Measurements from ENCODE around the gene HPS3.

HPS3 gene

GRCh38 chr3:149152420-149152819 is 23.0 kb downstream of the HPS3 start:
- H3K4me1 Mint-ChIP-seq (ENCODE audit: low read depth): peaks cover 18% of the 10 kb centered on the region
- no peak overlapping the region for H3K4me3 Mint-ChIP-seq
- H3K9me3 Mint-ChIP-seq: no peaks in the 10 kb centered on the region
- H3K36me3 Mint-ChIP-seq (ENCODE audit: low read depth): peaks cover 41% of the 10 kb centered on the region
- H3K27me3 Mint-ChIP-seq: no peaks in the 10 kb centered on the region
- H3K27ac Mint-ChIP-seq: no peak overlapping the region

- Mint-ChIP-seq H3K27me3 (no peaks in the 10 kb centered on the region), H3K36me3 (ENCODE audit: low read depth) (peaks cover 41% of the 10 kb centered on the region), H3K4me3 (no peak overlapping the region), H3K27ac (no peak overlapping the region), H3K9me3 (no peaks in the 10 kb centered on the region), H3K4me1 (ENCODE audit: low read depth) (peaks cover 18% of the 10 kb centered on the region)
Measured at GRCh38 chr3:149153402-149153801, 24.0 kb downstream of the HPS3 start.

- H3K27ac Mint-ChIP-seq: no peak overlapping the region
- no peaks in the 10 kb centered on the region for H3K9me3 Mint-ChIP-seq
- peaks cover 45% of the 10 kb centered on the region for H3K36me3 Mint-ChIP-seq (ENCODE audit: low read depth)
- H3K4me3 Mint-ChIP-seq: no peak overlapping the region
- no peaks in the 10 kb centered on the region for H3K27me3 Mint-ChIP-seq
- H3K4me1 Mint-ChIP-seq (ENCODE audit: low read depth): peaks cover 6% of the 10 kb centered on the region
Measured at GRCh38 chr3:149160754-149161300, 31.4 kb downstream of the HPS3 start.

- Mint-ChIP-seq H3K36me3 (ENCODE audit: low read depth) (peaks cover 52% of the 10 kb centered on the region), H3K27me3 (no peaks in the 10 kb centered on the region), H3K9me3 (no peaks in the 10 kb centered on the region)
Measured at GRCh38 chr3:149162007-149162406, 32.6 kb downstream of the HPS3 start.

GRCh38 chr3:149163066-149163465 is 33.6 kb downstream of the HPS3 start:
- H3K36me3 Mint-ChIP-seq (ENCODE audit: low read depth): peaks cover 62% of the 10 kb centered on the region
- peaks cover 11% of the 10 kb centered on the region for H3K4me1 Mint-ChIP-seq (ENCODE audit: low read depth)
- no peaks in the 10 kb centered on the region for H3K27me3 Mint-ChIP-seq
- no peak overlapping the region for H3K27ac Mint-ChIP-seq
- H3K9me3 Mint-ChIP-seq: no peaks in the 10 kb centered on the region
- H3K4me3 Mint-ChIP-seq: no peak overlapping the region

More at GRCh38 chr3:149162007-149162406, 32.6 kb downstream of the HPS3 start:
- Mint-ChIP-seq H3K27ac (no peak overlapping the region), H3K4me3 (no peak overlapping the region), H3K4me1 (ENCODE audit: low read depth) (peaks cover 6% of the 10 kb centered on the region)

GRCh38 chr3:149167898-149168297 is 38.5 kb downstream of the HPS3 start:
- Mint-ChIP-seq H3K4me1 (ENCODE audit: low read depth) (peaks cover 11% of the 10 kb centered on the region), H3K36me3 (ENCODE audit: low read depth) (peaks cover 78% of the 10 kb centered on the region), H3K27ac (no peak overlapping the region), H3K27me3 (no peaks in the 10 kb centered on the region), H3K4me3 (no peak overlapping the region), H3K9me3 (no peaks in the 10 kb centered on the region)

GRCh38 chr3:149170672-149171071 is 41.2 kb downstream of the HPS3 start:
- no peaks in the 10 kb centered on the region for H3K9me3 Mint-ChIP-seq
- no peaks in the 10 kb centered on the region for H3K27me3 Mint-ChIP-seq
- peaks cover 23% of the 10 kb centered on the region for H3K4me1 Mint-ChIP-seq (ENCODE audit: low read depth)
- H3K27ac Mint-ChIP-seq: no peak overlapping the region
- H3K36me3 Mint-ChIP-seq (ENCODE audit: low read depth): peaks cover 78% of the 10 kb centered on the region
- H3K4me3 Mint-ChIP-seq: no peak overlapping the region

- H3K27me3 Mint-ChIP-seq: no peaks in the 10 kb centered on the region
- H3K4me1 Mint-ChIP-seq (ENCODE audit: low read depth): peaks cover 15% of the 10 kb centered on the region
- H3K36me3 Mint-ChIP-seq (ENCODE audit: low read depth): peaks cover 46% of the 10 kb centered on the region
- H3K27ac Mint-ChIP-seq: peak overlapping the region; percentile 16
- no peak overlapping the region for H3K4me3 Mint-ChIP-seq
- no peaks in the 10 kb centered on the region for H3K9me3 Mint-ChIP-seq
Measured at GRCh38 chr3:149174901-149175300, 45.5 kb downstream of the HPS3 start.

GRCh38 chr3:149177122-149177521 is 47.7 kb downstream of the HPS3 start:
- Mint-ChIP-seq H3K9me3 (no peaks in the 10 kb centered on the region), H3K4me3 (no peak overlapping the region), H3K27ac (no peak overlapping the region), H3K27me3 (no peaks in the 10 kb centered on the region), H3K4me1 (ENCODE audit: low read depth) (peaks cover 15% of the 10 kb centered on the region), H3K36me3 (ENCODE audit: low read depth) (peaks cover 30% of the 10 kb centered on the region)

GRCh38 chr3:149179220-149179619 is 49.8 kb downstream of the HPS3 start:
- Mint-ChIP-seq H3K36me3 (ENCODE audit: low read depth) (peaks cover 11% of the 10 kb centered on the region), H3K27ac (no peak overlapping the region), H3K4me3 (no peak overlapping the region), H3K9me3 (no peaks in the 10 kb centered on the region), H3K4me1 (ENCODE audit: low read depth) (peaks cover 12% of the 10 kb centered on the region), H3K27me3 (no peaks in the 10 kb centered on the region)

GRCh38 chr3:149180057-149180573 is 50.7 kb downstream of the HPS3 start:
- H3K9me3 Mint-ChIP-seq: no peaks in the 10 kb centered on the region
- no peaks in the 10 kb centered on the region for H3K27me3 Mint-ChIP-seq
- H3K4me1 Mint-ChIP-seq (ENCODE audit: low read depth): peaks cover 4% of the 10 kb centered on the region
- H3K4me3 Mint-ChIP-seq: no peak overlapping the region
- no peak overlapping the region for H3K27ac Mint-ChIP-seq
- H3K36me3 Mint-ChIP-seq (ENCODE audit: low read depth): peaks cover 5% of the 10 kb centered on the region

- no peaks in the 10 kb centered on the region for H3K4me1 Mint-ChIP-seq (ENCODE audit: low read depth)
- no peak overlapping the region for H3K4me3 Mint-ChIP-seq
- H3K27ac Mint-ChIP-seq: no peak overlapping the region
- H3K36me3 Mint-ChIP-seq (ENCODE audit: low read depth): peaks cover 4% of the 10 kb centered on the region
- no peaks in the 10 kb centered on the region for H3K27me3 Mint-ChIP-seq
- H3K9me3 Mint-ChIP-seq: no peaks in the 10 kb centered on the region
Measured at GRCh38 chr3:149181182-149181581, 51.7 kb downstream of the HPS3 start.

- Mint-ChIP-seq H3K4me3 (no peak overlapping the region), H3K4me1 (ENCODE audit: low read depth) (no peaks in the 10 kb centered on the region), H3K27me3 (peaks cover 13% of the 10 kb centered on the region), H3K9me3 (no peaks in the 10 kb centered on the region), H3K36me3 (ENCODE audit: low read depth) (no peaks in the 10 kb centered on the region), H3K27ac (no peak overlapping the region)
Measured at GRCh38 chr3:149186219-149186618, 56.8 kb downstream of the HPS3 start.

GRCh38 chr3:149186721-149187120 is 57.3 kb downstream of the HPS3 start:
- no peaks in the 10 kb centered on the region for H3K9me3 Mint-ChIP-seq
- H3K4me1 Mint-ChIP-seq (ENCODE audit: low read depth): no peaks in the 10 kb centered on the region
- no peak overlapping the region for H3K4me3 Mint-ChIP-seq
- H3K27me3 Mint-ChIP-seq: peaks cover 13% of the 10 kb centered on the region
- H3K36me3 Mint-ChIP-seq (ENCODE audit: low read depth): no peaks in the 10 kb centered on the region
- H3K27ac Mint-ChIP-seq: no peak overlapping the region

GRCh38 chr3:149188494-149188893 is 59.1 kb downstream of the HPS3 start:
- no peak overlapping the region for H3K4me3 Mint-ChIP-seq
- no peaks in the 10 kb centered on the region for H3K4me1 Mint-ChIP-seq (ENCODE audit: low read depth)
- H3K9me3 Mint-ChIP-seq: no peaks in the 10 kb centered on the region
- H3K27ac Mint-ChIP-seq: no peak overlapping the region
- H3K27me3 Mint-ChIP-seq: peaks cover 13% of the 10 kb centered on the region
- H3K36me3 Mint-ChIP-seq (ENCODE audit: low read depth): no peaks in the 10 kb centered on the region

GRCh38 chr3:149195221-149195620 is 65.8 kb downstream of the HPS3 start:
- no peaks in the 10 kb centered on the region for H3K9me3 Mint-ChIP-seq
- no peaks in the 10 kb centered on the region for H3K36me3 Mint-ChIP-seq (ENCODE audit: low read depth)
- no peak overlapping the region for H3K27ac Mint-ChIP-seq
- peaks cover 18% of the 10 kb centered on the region for H3K27me3 Mint-ChIP-seq
- no peak overlapping the region for H3K4me3 Mint-ChIP-seq
- H3K4me1 Mint-ChIP-seq (ENCODE audit: low read depth): no peaks in the 10 kb centered on the region

All from stimulated activated naive CD8-positive, alpha-beta T cell treated with anti-CD3 and anti-CD28 coated beads, Interleukin-15, Interleukin-2, amounts not matched to agents 100 ng/mL and 50 ng/mL, for 24 hours (primary cell).